NCI-H460 (cell line): ENCODE data around the gene SULT1C3. TPM values are rescaled to one million over a fixed set of nuclear protein-coding genes. Genes with fewer than 3 reads are reported as not detected.

Experiments used
- DNase-seq: peaks from one replicate; pipeline ENCODE4 v3.0.0-alpha.2; 2016; ENCODE audit warnings: low read depth; ENCODE audit errors: extremely low read depth
- polyA plus RNA-seq: library from polyadenylated mRNA; depleted of rRNA; stranded (reverse); fragments of >200 nt; gene quantifications from 2 replicates; pipeline ENCODE4 v1.2.3, GENCODE V29; 2014; cell fraction: nucleus; rRNA removed
- total RNA-seq: library from RNA; depleted of rRNA; stranded (reverse); fragments of >200 nt; shearing (Covaris generic); gene quantifications from 2 replicates; pipeline ENCODE4 v1.2.3, GENCODE V29; 2014; rRNA removed

The SULT1C3 gene
- not detected in 2 replicates for total RNA-seq
- polyA plus RNA-seq, result not detected in 2 replicates

- no peak for DNase-seq
Observed at GRCh38 chr2:108239786-108240185, at the start of gene SULT1C3. Gene SULT1C3, plus strand, starts transcription at chr2:108239968. Its CDS starts 7,227 bp downstream, at chr2:108247195.

GRCh38 chr2:108193251-108193650, 46.5 kb upstream of the SULT1C3 start:
- DNase-seq, result no peak

GRCh38 chr2:108194409-108195132, 45.2 kb upstream of the SULT1C3 start:
- peak; percentile 8 for DNase-seq

GRCh38 chr2:108195133-108195439, 44.7 kb upstream of the SULT1C3 start:
- no peak for DNase-seq

- DNase-seq, result no peak
Observed at GRCh38 chr2:108199726-108200125, 40.0 kb upstream of the SULT1C3 start.

GRCh38 chr2:108200569-108200968, 39.2 kb upstream of the SULT1C3 start:
- DNase-seq, result no peak

GRCh38 chr2:108212671-108213070, 27.1 kb upstream of the SULT1C3 start:
- no peak for DNase-seq

- DNase-seq, result peak; percentile 32
Observed at GRCh38 chr2:108215794-108216211, 24.0 kb upstream of the SULT1C3 start.

GRCh38 chr2:108217211-108217610, 22.6 kb upstream of the SULT1C3 start:
- DNase-seq, result no peak

- no peak for DNase-seq
Observed at GRCh38 chr2:108219688-108220087, 20.1 kb upstream of the SULT1C3 start.

- DNase-seq, result no peak
Observed at GRCh38 chr2:108220191-108220590, 19.6 kb upstream of the SULT1C3 start.

GRCh38 chr2:108220942-108221541, 18.7 kb upstream of the SULT1C3 start:
- DNase-seq, result no peak

- DNase-seq, result no peak
Observed at GRCh38 chr2:108222261-108222660, 17.5 kb upstream of the SULT1C3 start.

GRCh38 chr2:108223573-108223972, 16.2 kb upstream of the SULT1C3 start:
- DNase-seq, result no peak

- DNase-seq, result no peak
Observed at GRCh38 chr2:108224022-108224421, 15.7 kb upstream of the SULT1C3 start.

- DNase-seq, result no peak
Observed at GRCh38 chr2:108226564-108226963, 13.2 kb upstream of the SULT1C3 start.

- no peak for DNase-seq
Observed at GRCh38 chr2:108228006-108228405, 11.8 kb upstream of the SULT1C3 start.

GRCh38 chr2:108228537-108228936, 11.2 kb upstream of the SULT1C3 start:
- no peak for DNase-seq

- DNase-seq, result no peak
Observed at GRCh38 chr2:108229875-108230274, 9.9 kb upstream of the SULT1C3 start.

- no peak for DNase-seq
Observed at GRCh38 chr2:108235577-108235976, 4.2 kb upstream of the SULT1C3 start.

GRCh38 chr2:108236676-108237335, 3.0 kb upstream of the SULT1C3 start:
- no peak for DNase-seq

GRCh38 chr2:108240966-108241365, 1.2 kb downstream of the SULT1C3 start:
- no peak for DNase-seq
